IPS-NIHi7 (cell line): ENCODE data around the gene PRSS48.
"Not testable (repeated sequence)": the region's sequence is repeated elsewhere in the genome, so short reads cannot be mapped to it uniquely, and the experiment has no call there.

Source experiments
- DNase-seq: peaks from one replicate; pipeline ENCODE4 v3.0.0; 2012; ENCODE audit warnings: mixed read lengths; ENCODE audit errors: extremely low spot score

The PRSS48 gene

DNA sequence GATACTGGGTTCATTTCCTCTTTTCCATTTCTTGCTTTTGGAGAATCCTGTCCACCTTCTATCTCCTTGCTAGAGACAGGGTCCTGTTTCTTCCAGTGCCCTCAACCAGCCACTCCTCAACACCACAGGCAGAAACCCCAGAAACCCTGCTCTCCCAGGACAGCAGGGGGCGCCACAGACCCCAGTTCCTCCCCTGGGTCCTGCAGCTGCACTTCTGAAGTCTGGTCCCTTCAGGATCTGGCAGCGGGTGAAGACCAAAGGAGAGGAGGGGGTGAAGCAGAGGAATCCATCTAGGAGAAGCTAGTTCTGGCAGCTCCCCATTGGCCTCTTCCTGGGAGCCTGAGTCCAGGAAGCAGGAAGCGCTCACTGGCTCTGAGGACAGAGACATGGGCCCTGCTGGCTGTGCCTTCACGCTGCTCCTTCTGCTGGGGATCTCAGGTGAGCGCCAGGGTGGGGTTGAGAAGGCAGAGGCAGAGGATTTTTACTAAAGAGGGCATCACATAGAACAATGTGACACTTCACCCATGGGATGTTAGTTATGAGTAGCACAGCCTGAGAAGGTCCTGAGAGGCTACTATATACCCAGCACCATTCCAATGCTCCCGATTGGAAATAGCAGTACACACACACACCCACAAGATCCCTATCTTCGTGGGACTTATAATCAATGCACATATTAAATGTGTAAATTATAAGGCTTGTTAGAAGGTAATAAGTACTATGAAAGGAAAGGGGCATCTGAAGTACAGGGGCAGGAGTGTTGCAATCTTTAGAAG lies at the start of gene PRSS48:
Gene PRSS48, plus strand, starts transcription at position 375 of the 776 bp plus-strand sequence. Its CDS starts 12 bp downstream, at position 387.
- DNase-seq = peak; percentile 86

GRCh38 chr4:151227172-151227571 lies 49.8 kb upstream of the PRSS48 start:
- DNase-seq = no peak

DNA sequence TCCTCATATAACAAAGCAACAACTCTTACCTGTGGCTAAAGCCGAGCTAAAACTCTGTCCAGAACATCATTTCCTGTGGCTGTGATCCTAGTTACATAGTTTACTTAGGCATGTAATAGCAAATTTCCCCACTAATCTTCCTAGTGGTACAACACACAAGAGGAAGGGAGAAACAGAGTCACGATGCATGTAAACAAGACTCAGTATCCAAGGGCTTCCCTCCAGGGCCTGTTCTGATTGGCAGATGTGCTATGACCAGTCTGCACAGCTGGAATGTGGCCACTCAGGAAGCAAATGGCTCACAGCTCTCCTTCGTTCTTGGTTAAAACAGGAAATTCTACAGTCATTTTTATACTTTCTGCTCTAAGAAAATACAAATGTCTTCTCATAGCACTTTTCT lies 49.2 kb upstream of the PRSS48 start:
- DNase-seq = peak; percentile 20

- DNase-seq = no peak
Measured at GRCh38 chr4:151228189-151229119, 48.5 kb upstream of the PRSS48 start.

- DNase-seq = no peak
Measured at GRCh38 chr4:151231915-151232595, 44.9 kb upstream of the PRSS48 start.

- DNase-seq = no peak
Measured at GRCh38 chr4:151233600-151233999, 43.4 kb upstream of the PRSS48 start.

- DNase-seq = not testable (repeated sequence)
Measured at GRCh38 chr4:151235373-151235772, 41.6 kb upstream of the PRSS48 start.

DNA sequence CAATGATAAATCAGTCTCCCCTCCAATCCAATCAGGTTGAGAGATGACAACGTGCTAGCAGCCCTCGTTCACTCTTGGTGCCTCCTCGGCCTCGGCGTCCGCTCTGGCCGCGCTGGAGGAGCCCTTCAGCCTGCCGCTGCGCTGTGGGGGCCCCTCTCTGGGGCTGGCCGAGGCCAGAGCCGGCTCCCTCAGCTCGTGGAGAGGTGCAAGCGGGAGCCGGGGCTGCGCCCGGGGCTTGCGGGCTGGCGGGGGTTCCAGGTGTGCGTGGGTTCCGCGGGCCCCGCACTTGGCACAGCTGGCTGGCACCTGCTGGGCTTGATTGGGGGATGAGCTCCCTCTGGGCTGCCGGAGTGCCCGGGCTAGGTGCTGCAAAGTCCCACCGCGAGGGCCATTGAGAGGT lies 40.9 kb upstream of the PRSS48 start:
- no peak for DNase-seq

GRCh38 chr4:151238477-151238876 lies 38.5 kb upstream of the PRSS48 start:
- no peak for DNase-seq

GRCh38 chr4:151239608-151240007 lies 37.4 kb upstream of the PRSS48 start:
- no peak for DNase-seq

- DNase-seq = no peak
Measured at GRCh38 chr4:151242305-151242704, 34.7 kb upstream of the PRSS48 start.

DNA sequence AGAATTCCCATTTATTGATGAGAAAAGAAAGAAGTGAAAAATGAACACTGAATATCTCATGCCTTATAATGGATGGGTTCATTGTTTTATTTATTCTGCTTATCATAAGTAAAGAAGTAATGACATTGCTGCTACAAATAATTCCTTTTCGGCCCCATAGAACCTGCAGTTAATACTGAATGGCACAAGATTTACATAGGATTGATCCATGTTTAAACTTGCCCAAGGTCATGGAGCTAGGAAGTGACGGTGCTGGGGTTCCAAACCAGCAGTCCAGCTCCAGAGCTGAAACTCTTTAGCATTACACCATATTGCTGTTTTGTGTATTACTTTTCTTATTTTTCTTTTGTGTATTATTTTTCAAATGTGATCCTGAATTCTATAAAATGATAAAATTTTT lies 30.2 kb upstream of the PRSS48 start:
- no peak for DNase-seq

GRCh38 chr4:151247395-151247794 lies 29.6 kb upstream of the PRSS48 start:
- DNase-seq = no peak

DNA sequence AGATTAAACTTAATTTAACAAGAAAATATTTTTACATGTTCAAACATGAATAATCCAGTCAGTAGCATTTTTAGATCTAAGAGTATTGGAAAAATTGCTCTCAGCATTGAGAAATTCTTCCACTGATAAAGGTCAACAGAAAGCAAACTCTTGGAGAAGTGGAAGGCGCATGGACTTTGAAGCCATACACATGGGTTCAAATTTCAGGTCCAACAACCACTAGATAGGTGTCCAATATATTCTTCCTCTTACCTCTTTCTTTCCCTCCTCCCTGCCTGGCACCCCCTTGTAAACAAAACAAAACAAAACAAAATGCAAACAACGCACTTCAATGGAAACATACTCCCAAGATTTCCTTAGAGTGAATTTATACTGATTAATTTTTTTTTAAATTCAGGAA lies 28.4 kb upstream of the PRSS48 start:
- no peak for DNase-seq

DNA sequence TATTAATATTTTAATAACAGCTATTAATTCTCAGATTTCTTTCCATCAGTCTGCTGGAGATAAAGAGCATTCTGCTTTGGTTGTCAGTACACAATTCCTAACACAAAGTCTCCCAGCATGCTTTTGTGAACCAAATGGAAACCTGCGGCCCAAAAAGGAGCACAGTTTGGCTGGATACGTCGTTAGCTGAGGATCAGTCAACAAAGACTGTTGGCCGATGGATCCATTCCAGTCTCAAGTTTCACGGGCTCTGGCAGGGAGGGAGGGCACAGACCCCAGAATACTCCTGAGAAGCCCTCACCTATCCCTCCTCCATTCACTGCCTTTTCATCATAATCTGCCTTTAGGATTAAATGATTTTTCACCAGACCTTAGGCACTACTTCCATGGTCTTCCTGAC lies 26.3 kb upstream of the PRSS48 start:
- peak; percentile 56 for DNase-seq

DNA sequence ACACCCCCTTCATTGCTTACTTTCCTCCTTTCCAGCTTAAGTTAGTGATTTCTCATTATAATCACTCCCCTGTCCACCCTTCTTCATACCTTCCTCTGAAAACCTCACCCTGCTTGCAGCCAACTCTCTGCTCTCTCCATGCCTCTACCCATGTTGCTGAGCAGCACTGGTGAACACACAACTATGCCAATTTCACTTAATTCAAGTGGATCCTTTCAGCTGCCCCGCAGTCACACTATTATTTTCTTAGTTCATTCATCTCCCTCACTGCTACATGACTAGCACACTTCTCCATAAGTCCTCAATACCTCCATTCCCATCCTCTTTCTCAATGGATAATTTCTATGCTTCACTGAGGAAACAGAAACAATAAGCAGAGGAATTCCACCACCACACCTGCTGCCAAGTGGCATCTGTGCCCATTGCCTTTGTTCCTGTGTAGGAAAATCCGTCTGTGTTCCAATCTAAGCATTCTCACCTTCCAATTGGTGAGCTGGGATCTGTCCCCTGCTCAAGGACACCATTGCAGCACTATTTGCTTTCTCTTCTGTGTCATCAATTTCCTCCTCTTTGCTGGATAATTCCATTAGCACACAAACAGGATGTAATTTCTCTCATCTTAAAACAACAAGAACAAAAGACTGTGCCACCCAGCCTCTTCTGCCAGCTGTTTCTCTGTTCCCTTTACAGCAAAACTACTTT lies 25.2 kb upstream of the PRSS48 start:
- no peak for DNase-seq

GRCh38 chr4:151255226-151255625 lies 21.7 kb upstream of the PRSS48 start:
- DNase-seq = not testable (repeated sequence)

- not testable (repeated sequence) for DNase-seq
Measured at GRCh38 chr4:151255680-151256079, 21.3 kb upstream of the PRSS48 start.

DNA sequence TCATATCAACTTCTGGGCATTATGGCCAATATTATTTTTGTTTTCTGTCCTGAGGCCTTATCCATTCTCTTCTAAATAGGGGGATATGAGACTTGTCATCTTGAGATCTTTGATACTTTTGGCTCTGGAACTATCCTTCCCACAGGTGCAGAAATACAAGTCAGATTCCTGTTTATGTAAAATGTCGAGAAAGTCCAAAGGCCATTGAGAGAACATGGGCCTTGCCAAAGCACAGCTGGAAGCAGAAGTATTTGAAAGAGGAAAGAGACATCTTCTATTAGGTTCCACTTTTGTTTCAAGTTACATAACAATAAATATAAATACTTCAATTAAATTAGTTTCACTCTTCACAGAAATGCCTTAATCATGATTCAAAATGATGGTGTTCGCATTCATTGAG lies 20.8 kb upstream of the PRSS48 start:
- DNase-seq = no peak

DNA sequence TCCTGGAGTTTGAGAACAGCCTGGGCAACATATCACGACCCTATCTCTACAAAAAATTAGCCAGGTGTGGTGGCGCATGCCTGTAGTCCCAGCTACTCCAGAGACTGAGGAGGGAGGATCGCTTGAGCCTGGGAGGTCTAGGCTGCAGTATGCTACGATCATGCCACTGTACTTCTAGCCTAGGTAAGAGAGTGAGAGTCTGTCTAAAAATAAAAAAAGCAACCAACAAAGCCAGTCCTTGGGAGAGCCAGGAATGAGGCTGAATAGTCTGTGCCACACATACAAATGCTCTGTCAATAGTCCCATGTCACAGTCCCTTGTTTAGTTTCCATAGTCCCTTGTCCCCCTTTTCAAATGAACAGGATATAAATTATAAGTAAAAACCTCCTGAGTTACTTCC lies 19.3 kb upstream of the PRSS48 start:
- DNase-seq = no peak

DNA sequence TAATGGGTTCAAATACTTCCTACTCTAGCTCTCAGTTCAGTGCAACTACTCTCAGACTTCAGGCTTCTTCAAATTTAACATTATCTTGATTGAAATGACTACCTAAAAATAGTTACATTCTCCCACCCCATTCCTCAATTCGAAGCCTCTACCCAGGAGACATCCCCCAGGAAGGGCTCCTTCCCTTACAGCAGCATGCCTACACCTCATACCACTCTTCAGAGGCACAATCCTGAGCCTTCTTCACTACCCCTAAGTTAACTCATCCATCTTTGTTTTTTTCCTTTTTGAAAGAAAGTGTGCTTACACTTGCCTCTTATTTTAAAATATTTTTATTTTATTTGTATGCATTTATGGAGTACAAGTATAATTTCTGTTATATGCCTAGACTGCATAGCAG lies 17.2 kb upstream of the PRSS48 start:
- no peak for DNase-seq

DNA sequence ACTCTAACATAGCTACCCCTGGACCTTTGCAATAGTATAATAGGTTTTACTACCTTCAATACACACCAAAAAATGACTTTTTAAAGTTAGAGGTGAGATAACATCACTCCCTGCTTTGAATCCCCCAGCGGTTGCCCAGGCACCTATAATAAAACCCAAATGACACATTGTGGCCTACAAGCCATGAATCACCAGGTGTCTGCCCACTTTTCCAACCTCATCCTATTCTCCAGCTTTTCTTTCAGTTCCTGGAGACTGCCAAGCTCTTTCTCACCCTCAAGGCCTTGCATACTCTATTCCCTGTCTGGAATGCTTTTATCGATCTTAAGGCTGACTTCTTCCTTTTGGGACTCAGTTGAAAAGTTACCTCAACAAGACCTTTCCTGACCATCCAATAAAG lies 16.4 kb upstream of the PRSS48 start:
- DNase-seq = no peak
